Chondrocyte (in vitro differentiated cells): ENCODE results near the gene GRXCR2. TPM values are rescaled to one million over a fixed set of nuclear protein-coding genes. Genes with fewer than 3 reads are reported as not detected.

ENCODE experiments used
- DNase-seq: peaks from one replicate; pipeline ENCODE4 v3.0.0; 2021; ENCODE audit warnings: mixed read lengths, low spot score
- H3K27ac Mint-ChIP-seq: one replicate; pipeline ENCODE4 v1.8.0; 2021; ENCODE audit warnings: mild to moderate bottlenecking, moderate library complexity, mixed read lengths; ENCODE audit not compliant: unreplicated experiment
- H3K27me3 Mint-ChIP-seq: 2 replicates; pipeline ENCODE4 v1.8.0; 2021; ENCODE audit warnings: low read depth, mixed read lengths
- H3K36me3 Mint-ChIP-seq: 2 replicates; pipeline ENCODE4 v1.8.0; 2021; ENCODE audit warnings: low read depth, mixed read lengths
- H3K4me1 Mint-ChIP-seq: 2 replicates; pipeline ENCODE4 v1.8.0; 2021; ENCODE audit warnings: low read depth, mild to moderate bottlenecking, mixed read lengths
- H3K4me3 Mint-ChIP-seq: one replicate; pipeline ENCODE4 v1.8.0; 2021; ENCODE audit warnings: mild to moderate bottlenecking, moderate library complexity, mixed read lengths; ENCODE audit not compliant: unreplicated experiment
- H3K9me3 Mint-ChIP-seq: 2 replicates; pipeline ENCODE4 v1.8.0; 2021; ENCODE audit warnings: low read depth, mixed read lengths
- CTCF ChIP-seq: fragments of 200-600 bp; sonication (generic); IDR thresholded peaks from 2 replicates; pipeline ENCODE4 v1.5.0; 2021; ENCODE audit warnings: antibody characterized with exemption, mild to moderate bottlenecking, moderate library complexity
- total RNA-seq: library from RNA; stranded (reverse); gene quantifications from 3 replicates; pipeline ENCODE4 v1.2.1, GENCODE V29; 2021

Gene GRXCR2
- total RNA-seq, 1 donor from 2014 or later = not detected

GRCh38 chr5:145912019-145912418 is 39.2 kb upstream of the GRXCR2 start:
- Mint-ChIP-seq H3K4me1 (peaks cover 2% of the 10 kb centered on the region), H3K27ac (no peak overlapping the region), H3K27me3 (no peaks in the 10 kb centered on the region), H3K36me3 (no peaks in the 10 kb centered on the region), H3K4me3 (no peak overlapping the region), H3K9me3 (no peaks in the 10 kb centered on the region)
- no peak for DNase-seq
- TF ChIP-seq CTCF = no peak

- no peak for DNase-seq
- Mint-ChIP-seq H3K4me3 (no peak overlapping the region), H3K4me1 (no peaks in the 10 kb centered on the region), H3K36me3 (no peaks in the 10 kb centered on the region), H3K9me3 (no peaks in the 10 kb centered on the region), H3K27me3 (no peaks in the 10 kb centered on the region), H3K27ac (no peak overlapping the region)
- no peak for TF ChIP-seq CTCF
These were observed 38.4 kb upstream of the GRXCR2 start for GRCh38 chr5:145911164-145911563.

GRCh38 chr5:145908206-145908960 is 35.6 kb upstream of the GRXCR2 start:
- DNase-seq = no peak
- Mint-ChIP-seq H3K27me3 (no peaks in the 10 kb centered on the region), H3K4me3 (no peak overlapping the region), H3K36me3 (no peaks in the 10 kb centered on the region), H3K4me1 (no peaks in the 10 kb centered on the region), H3K9me3 (no peaks in the 10 kb centered on the region), H3K27ac (no peak overlapping the region)
- TF ChIP-seq CTCF = peak; percentile 66

- Mint-ChIP-seq H3K27ac (no peak overlapping the region), H3K4me3 (no peak overlapping the region), H3K36me3 (no peaks in the 10 kb centered on the region), H3K9me3 (no peaks in the 10 kb centered on the region), H3K4me1 (peaks cover 3% of the 10 kb centered on the region), H3K27me3 (no peaks in the 10 kb centered on the region)
- DNase-seq = no peak
- TF ChIP-seq CTCF = no peak
These were observed 33.6 kb upstream of the GRXCR2 start for GRCh38 chr5:145906401-145906800.

- Mint-ChIP-seq H3K9me3 (peaks cover 7% of the 10 kb centered on the region), H3K4me1 (peaks cover 3% of the 10 kb centered on the region), H3K27ac (no peak overlapping the region), H3K36me3 (no peaks in the 10 kb centered on the region), H3K27me3 (no peaks in the 10 kb centered on the region), H3K4me3 (no peak overlapping the region)
- DNase-seq = no peak
- no peak for TF ChIP-seq CTCF
These were observed 31.9 kb upstream of the GRXCR2 start for GRCh38 chr5:145904743-145905142.
